Measurements from ENCODE around the gene CTDNEP1.
A peak's percentile ranks its signal among the peaks of the same experiment; 100 is the strongest.

Gene CTDNEP1

DNA sequence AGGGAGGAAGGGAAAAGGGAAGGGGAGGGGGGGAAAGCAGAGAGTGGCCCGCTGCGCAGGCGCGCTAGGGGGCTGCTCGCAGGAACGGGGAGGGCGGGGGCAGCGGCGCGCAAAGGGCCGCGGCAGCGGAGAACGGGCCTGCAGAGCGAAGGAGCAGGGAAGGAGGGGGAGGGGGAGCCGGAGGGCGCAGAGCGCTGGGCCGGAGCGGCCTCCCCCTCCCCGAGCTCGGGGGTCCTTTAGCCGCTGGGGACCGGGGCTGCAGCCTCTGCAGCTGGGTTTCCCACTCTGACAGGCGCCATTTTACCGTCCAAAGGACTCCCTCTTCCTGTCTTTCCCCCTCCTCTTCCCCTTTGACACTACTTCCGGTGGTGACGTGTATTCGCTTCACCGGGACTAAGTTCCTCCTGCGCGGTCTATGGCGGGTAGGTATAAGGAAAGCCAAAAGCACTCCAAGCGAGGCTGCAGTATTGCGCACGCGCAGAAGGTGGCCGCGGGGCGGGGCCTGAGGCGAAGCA lies at the start of gene CTDNEP1:
TSS of gene CTDNEP1 (minus strand) at position 74 of the 515 bp plus-strand sequence. CDS start 438 bp downstream, outside the sequence.
- DNase-seq: peak; percentile 100

DNA sequence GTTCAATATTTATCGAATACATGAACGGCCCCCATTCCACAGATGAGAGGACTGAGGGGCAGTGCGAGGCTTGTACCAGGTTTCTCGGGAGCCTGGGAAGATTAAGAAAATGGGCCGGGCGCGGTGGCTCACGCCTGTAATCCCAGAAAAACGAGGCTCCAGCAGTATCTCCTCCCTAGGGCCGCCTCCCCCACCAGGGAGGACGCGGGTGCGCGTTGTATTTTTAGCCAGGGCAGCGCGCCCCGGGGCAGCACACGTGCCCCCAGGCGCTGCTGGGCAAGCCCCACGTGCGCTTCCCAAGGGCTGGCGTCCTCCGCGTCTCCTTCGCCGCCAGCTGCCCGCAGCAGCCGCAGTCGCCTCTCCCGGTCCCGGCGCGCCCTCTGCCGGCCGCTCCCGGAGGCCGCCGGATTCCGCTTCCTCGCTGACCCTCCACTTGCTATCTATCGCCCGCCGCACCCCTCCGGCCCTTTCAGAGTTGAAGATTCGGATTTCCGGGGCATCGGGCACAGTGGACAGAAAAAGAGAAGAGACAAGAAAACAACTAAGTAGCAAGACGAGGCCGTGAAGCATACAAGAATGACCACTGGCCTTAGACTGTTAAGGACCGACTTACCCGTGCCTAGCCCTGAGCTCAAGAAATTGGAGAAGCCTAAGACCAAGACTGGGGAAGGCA lies 44.8 kb upstream of the CTDNEP1 start:
- peak; percentile 42 for DNase-seq

DNA sequence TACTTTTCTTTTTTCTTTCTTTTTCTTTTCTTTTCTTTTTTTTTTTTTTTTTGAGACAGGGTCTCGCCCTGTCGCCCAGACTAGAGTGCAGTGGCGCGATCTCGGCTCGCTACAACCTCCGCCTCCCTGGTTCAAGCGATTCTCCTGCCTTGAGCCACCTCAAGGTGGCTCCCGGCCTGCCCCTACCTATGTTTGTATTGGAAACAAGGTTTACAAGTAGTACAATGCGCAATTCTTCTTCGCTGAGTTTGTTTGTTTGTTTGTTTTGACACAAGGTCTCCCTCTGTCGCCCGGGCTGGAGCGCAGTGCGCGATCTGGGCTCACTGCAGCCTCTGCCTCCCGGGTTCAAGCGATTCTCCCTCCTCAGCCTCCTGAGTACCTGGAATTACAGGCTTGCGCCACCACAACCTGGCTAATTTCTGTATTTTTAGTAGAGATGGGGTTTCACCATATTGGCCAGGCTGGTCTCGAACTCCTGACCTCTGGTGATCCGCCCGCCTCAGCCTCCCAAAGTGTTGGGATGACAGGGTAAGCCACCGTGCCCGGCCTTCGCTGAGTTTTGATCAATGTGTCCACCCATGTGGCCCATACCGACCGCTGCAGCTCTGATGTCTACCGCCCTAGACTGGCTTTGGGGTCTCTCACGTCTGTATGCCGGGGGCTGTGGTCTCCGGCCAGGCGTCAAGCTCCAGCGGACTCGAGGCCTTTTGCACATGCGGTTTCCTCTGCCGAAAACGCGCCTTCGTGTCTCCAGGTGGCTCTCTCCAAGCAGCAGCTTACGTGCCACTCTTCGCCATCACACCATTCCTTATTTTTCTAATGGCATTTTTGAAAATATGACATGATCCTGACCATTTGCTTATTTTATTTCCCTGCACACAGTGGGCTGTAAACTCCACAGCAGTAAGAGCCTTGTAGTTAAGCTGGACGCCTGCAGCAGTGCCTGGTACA lies 44.0 kb upstream of the CTDNEP1 start:
- DNase-seq: no peak

DNA sequence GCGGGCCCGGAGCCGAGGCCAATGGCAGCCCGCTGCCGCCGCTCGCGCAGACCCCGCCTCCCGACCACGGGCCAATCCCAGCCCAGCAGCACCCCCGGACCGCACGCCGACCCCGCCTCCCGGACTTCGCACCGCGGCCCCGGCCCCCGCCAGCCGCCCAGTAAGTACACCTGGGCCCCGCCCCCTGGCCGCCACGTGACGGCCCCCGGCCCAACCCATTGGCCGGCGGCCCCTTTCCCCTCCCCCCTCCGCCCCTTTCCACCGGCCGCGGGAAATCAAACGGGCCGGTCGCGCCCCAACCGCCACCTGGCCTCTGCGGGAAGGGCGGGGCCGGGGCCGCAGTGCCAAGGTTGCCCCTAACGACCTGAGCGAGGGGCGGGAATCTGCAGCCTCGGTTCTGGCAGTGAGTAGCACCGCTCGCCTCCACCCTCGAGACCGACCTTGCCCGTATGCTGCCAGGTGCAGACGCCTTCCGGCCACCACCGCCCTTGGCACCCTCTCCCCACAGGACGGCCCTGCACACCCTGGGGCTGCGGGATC lies 43.1 kb upstream of the CTDNEP1 start, which contains the start of gene YBX2:
TSS of gene YBX2 (minus strand) at position 26 of the 540 bp plus-strand sequence. CDS start 139 bp downstream, outside the sequence.
- DNase-seq: peak; percentile 55

- no peak for DNase-seq
Measured at GRCh38 chr17:7293816-7294613, 42.5 kb upstream of the CTDNEP1 start.

GRCh38 chr17:7293159-7293558 lies 41.6 kb upstream of the CTDNEP1 start:
- no peak for DNase-seq

DNA sequence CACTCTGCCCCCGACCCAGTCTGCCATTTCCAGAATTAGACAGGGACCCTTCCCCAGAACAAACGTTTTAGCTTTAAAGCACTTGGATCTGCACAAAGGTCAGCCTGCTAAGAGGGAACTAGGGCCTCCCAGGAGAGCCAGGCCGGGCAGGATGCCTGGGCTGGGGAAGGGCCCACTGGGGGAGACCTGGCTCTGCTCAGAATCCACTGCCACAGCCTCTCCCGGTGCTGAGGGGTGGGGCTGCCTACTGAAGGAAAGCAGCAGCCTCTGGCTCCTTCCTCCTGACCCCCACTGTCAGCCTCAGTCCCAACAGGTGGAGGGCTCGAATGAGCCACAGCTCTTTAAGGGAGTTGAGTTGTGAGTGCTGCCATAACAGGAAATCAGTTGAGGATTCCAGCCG lies 41.2 kb upstream of the CTDNEP1 start:
- no peak for DNase-seq

GRCh38 chr17:7292194-7292593 lies 40.7 kb upstream of the CTDNEP1 start:
- DNase-seq: no peak

DNA sequence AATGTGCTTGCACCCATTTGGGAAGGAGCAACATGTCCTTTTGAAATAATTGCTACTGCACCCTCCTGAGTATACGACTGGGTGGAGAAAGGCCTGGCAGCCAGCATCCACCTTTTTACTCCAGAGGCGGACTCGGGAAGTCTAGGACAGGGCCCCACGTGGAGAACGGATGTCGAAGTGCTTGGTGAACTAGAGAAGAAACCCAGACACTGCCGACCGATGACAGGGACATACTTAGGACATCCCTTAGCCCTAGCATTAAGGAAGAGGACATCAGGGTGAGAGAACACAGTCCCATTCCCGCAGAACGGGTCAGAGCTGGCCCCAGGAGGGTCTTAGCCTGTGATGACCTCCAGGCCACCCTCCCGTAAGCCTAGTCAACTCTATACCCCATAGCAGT lies 39.2 kb upstream of the CTDNEP1 start:
- DNase-seq: no peak

- no peak for DNase-seq
Measured at GRCh38 chr17:7290166-7290565, 38.6 kb upstream of the CTDNEP1 start.

- DNase-seq: no peak
Measured at GRCh38 chr17:7289256-7290032, 37.9 kb upstream of the CTDNEP1 start.

GRCh38 chr17:7285679-7286078 lies 34.1 kb upstream of the CTDNEP1 start:
- no peak for DNase-seq

DNA sequence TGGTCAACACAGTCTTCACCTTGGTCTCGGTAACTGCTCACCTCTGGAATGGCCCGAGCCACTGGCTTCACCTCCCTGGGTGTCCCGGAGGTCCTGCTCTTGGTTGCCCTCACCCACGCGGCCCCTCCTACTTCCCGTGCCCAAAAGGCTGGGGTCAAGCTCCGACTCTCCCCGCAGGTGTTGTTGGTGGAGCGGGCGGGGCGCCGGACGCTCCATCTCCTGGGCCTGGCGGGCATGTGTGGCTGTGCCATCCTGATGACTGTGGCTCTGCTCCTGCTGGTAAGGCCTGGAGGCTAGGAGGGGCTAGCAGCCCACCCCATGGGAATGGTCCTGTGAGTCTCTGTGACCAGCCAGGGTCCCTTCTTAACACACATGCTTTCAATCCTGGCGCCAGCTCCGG lies 33.4 kb upstream of the CTDNEP1 start:
- DNase-seq: no peak

GRCh38 chr17:7283471-7284216 lies 32.1 kb upstream of the CTDNEP1 start:
- no peak for DNase-seq

DNA sequence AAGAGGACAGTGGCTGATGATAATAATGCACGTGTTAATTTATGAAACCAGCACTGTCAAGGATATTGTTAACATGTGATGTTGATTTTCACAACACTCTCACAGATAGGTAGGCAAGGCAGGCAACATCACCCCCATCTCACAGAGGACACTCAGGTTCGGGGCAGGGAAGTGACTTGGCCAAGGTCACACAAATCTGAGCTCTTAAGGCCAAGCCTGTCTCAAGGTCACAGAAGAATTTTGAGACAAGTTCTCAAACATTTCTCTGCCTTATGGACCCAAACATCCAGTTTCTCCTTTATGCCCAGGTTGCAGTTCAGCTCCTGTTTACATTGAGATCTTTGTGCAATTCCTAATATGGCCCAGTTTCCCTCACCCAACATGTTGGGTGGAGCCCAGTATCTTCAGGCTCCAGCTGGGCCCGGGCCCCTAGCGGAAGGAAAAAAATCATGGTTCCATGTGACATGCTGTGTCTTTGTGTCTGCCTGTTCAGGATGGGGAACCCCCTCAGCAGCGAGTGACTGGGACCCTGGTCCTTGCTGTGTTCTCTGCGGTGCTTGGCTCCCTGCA lies 31.3 kb upstream of the CTDNEP1 start:
- no peak for DNase-seq

DNA sequence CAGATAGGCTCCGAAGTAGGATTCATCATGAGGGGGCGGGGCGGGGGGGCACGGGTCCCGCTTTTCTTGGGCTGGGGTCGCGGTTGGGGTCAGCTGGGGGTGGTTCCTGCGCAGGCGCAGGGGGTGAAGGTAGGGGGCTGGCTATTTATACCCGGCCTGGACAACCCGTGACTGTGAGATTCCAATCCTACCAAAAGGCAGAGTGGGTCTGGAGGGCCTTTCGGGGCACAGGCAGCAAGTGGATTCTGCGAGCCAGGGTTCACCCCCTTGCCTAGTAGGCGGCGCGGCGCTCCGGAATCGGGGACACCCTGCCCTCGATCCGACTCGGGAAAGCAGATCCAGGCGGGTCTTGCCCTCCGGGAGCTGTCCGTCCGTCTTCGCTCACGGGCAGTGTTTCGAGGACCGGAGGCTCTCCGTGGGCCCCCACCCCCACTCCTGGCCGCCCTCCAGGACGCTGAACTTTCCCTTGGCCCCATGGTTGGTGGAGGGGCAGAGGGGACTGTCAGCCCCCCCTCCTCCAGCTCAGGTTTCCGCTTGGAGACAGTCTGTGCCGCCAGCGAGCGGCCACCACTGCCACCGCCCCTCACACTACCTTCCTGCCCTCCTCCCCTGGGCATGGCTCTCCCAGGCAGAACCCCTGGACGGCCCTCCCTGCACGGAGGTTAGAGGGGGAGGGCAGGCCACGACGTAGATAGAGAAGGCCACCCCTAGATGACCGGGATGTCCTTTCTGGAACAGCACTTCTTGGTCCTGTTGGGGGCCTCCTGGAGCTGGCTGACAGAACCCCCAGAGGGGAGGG lies 30.6 kb upstream of the CTDNEP1 start:
- DNase-seq: no peak

DNA sequence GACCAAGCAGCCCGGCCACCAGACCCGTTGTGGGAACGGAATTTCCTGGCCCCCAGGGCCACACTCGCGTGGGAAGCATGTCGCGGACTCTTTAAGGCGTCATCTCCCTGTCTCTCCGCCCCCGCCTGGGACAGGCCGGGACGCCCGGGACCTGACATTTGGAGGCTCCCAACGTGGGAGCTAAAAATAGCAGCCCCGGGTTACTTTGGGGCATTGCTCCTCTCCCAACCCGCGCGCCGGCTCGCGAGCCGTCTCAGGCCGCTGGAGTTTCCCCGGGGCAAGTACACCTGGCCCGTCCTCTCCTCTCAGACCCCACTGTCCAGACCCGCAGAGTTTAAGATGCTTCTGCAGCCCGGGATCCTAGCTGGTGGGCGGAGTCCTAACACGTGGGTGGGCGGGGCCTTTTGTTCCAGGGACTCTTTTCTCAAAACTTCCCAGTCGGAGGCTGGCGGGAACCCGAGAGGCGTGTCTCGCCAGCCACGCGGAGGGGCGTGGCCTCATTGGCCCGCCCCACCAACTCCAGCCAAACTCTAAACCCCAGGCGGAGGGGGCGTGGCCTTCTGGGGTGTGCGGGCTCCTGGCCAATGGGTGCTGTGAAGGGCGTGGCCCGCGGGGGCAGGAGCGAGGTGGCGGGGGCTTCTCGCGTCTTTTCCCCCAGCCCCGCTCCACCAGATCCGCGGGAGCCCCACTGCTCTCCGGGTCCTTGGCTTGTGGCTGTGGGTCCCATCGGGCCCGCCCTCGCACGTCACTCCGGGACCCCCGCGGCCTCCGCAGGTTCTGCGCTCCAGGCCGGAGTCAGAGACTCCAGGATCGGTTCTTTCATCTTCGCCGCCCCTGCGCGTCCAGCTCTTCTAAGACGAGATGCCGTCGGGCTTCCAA lies 29.8 kb upstream of the CTDNEP1 start, which contains the start of gene SLC2A4:
TSS of gene SLC2A4 (plus strand) at position 645 of the 879 bp plus-strand sequence. CDS start at position 862, 217 bp downstream.
- peak; percentile 73 for DNase-seq

GRCh38 chr17:7280519-7281073 lies 29.1 kb upstream of the CTDNEP1 start:
- peak; percentile 82 for DNase-seq

Data from activated CD4-positive, alpha-beta T cell treated with anti-CD3 and anti-CD28 coated beads for 1 hour (primary cell).